Measurements from ENCODE around the gene UGT2A2. TPM values are rescaled to one million over a fixed set of nuclear protein-coding genes. Genes with fewer than 3 reads are reported as not detected.
"Not testable (repeated sequence)": the region's sequence is repeated elsewhere in the genome, so short reads cannot be mapped to it uniquely, and the experiment has no call there.

Gene UGT2A2
- not detected for polyA plus RNA-seq (ENCODE audit: insufficient read length in 4 of 4)

- DNase-seq (ENCODE audit: low read depth in 4 of 4, low spot score in 2 of 4), result no peak
Observed at GRCh38 chr4:69639542-69639941, at the start of gene UGT2A2. Gene UGT2A2, minus strand, starts transcription at chr4:69639642. Its CDS starts 2 bp downstream, at chr4:69639640.

GRCh38 chr4:69684804-69685203, 45.4 kb upstream of the UGT2A2 start:
- DNase-seq (ENCODE audit: low read depth in 4 of 4, low spot score in 2 of 4), result no peak

- no peak for DNase-seq (ENCODE audit: low read depth in 4 of 4, low spot score in 2 of 4)
Observed at GRCh38 chr4:69668680-69669079, 29.2 kb upstream of the UGT2A2 start.

- not testable (repeated sequence) for DNase-seq (ENCODE audit: low read depth in 4 of 4, low spot score in 2 of 4)
Observed at GRCh38 chr4:69664009-69664408, 24.6 kb upstream of the UGT2A2 start.

DNA sequence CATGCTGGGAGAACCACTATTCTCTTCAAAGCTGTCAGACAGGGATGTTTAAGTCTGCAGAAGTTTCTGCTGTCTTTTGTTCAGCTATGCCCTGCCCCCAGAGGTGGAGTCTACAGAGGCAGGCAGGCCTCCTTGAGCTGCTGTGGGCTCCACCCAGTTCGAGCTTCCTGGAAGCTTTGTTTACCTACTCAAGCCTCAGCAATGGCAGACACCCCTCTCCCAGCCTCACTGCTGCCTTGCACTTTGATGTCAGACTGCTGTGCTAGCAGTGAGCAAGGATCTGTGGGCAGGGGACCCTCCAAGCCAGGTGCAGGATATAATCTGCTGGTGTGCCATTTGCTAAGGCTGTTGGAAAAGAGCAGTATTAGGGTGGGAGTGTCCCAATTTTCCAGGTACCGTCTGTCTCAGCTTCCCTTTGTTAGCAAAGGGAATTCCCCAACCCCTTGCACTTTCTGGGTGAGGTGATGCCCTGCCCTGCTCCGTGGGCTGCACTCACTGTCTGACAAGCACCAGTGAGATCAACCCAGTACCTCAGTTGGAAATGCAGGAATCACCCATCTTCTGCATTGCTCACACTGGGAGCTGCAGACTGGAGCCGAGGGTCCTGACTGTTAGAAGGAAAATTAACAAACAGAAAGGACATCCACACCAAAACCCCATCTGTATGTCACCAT, 21.8 kb upstream of the UGT2A2 start:
- not testable (repeated sequence) for DNase-seq (ENCODE audit: low read depth in 4 of 4, low spot score in 2 of 4)

- no peak for DNase-seq (ENCODE audit: low read depth in 4 of 4, low spot score in 2 of 4)
Observed at GRCh38 chr4:69658133-69658532, 18.7 kb upstream of the UGT2A2 start.

- no peak for DNase-seq (ENCODE audit: low read depth in 4 of 4, low spot score in 2 of 4)
Observed at GRCh38 chr4:69656653-69657158, 17.3 kb upstream of the UGT2A2 start.

DNA sequence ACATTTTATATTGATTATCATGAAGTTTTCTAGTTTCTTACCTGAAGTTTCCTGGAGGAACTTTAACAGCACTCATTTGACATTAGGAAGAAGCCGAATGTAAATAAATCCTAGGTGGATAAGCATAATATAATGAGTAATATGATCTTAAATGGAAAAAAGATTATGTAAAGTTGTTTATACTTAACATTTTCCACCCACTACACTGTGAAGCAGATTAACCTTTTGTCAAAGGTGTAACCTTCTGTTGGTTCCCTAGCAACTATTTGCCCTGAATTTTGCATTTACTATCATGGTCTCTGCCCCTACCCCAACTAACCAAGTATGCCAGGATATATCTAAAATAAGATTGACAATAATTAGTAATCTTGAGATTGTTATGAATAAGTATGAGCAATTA, 13.7 kb upstream of the UGT2A2 start, which contains the start of gene UGT2A1:
UGT2A1 (minus strand) TSS at position 101 of the 400 bp plus-strand sequence. CDS start 5,603 bp downstream, outside the sequence.
- no peak for DNase-seq (ENCODE audit: low read depth in 4 of 4, low spot score in 2 of 4)

- DNase-seq (ENCODE audit: low read depth in 4 of 4, low spot score in 2 of 4), result no peak
Observed at GRCh38 chr4:69650872-69651271, 11.4 kb upstream of the UGT2A2 start.

DNA sequence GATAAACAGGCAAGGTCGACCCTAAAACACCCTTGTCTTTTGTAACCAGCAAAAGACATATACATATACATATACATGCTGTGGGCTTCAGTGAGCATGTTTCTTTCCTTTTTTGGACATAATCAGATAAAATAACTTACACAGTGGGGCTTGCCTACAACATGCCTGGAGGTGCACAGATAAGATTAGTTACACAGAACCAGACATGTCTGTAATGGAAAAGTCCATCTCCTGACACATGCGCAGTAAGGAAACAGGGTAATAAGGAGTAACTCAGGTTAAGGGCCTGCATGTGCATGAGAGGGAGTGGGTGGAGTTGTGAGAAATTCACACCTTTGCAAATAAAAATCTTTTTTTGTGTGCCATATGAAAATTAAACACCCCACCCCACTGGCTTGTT, 10.2 kb upstream of the UGT2A2 start:
- DNase-seq (ENCODE audit: low read depth in 4 of 4, low spot score in 2 of 4), result no peak

GRCh38 chr4:69649207-69649606, 9.8 kb upstream of the UGT2A2 start:
- no peak for DNase-seq (ENCODE audit: low read depth in 4 of 4, low spot score in 2 of 4)

- no peak for DNase-seq (ENCODE audit: low read depth in 4 of 4, low spot score in 2 of 4)
Observed at GRCh38 chr4:69642961-69643360, 3.5 kb upstream of the UGT2A2 start.

DNA sequence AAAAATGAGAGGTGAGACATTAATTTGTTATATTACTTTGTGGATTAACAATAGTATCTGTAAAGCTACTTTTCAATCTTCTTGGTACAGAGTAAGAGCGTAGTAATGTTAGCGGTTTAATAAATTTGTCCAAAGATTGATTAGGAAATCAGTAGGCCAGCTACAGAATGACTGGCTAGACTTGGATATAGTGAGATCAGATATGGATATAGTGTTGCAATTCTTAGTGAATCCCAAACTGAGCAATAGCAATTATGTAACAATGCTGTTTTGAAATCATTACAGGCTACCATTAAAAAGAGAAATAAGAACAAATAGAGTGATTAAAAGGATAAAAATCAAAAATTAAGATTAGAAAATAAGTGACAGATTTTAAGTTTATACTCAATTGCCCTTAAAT, 847 bp upstream of the UGT2A2 start:
- DNase-seq (ENCODE audit: low read depth in 4 of 4, low spot score in 2 of 4), result no peak

- DNase-seq (ENCODE audit: low read depth in 4 of 4, low spot score in 2 of 4), result peak; percentile 0 to 37 (median 4)
Observed at GRCh38 chr4:69617083-69617694, 22.3 kb downstream of the UGT2A2 start.

DNA sequence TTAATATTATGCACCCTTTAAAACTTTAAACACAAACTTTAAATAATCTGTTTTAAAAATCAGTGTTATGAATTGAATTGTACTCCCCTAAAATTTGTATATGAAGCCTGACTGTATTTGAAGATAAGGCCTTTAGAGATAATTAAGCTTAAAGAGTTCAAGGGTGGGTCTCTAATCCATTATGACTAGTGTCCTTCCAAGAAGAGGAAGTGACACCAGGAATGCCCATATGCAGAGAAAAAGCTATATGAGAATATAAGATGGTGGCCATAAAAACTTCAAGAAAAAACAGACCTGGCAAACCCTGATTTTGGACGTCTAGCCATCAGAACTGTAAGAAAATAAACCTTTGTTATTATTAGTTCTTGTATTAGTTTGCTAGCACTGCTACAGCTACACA, 29.0 kb downstream of the UGT2A2 start:
- DNase-seq (ENCODE audit: low read depth in 4 of 4, low spot score in 2 of 4), result no peak

GRCh38 chr4:69601065-69601464, 38.4 kb downstream of the UGT2A2 start:
- DNase-seq (ENCODE audit: low read depth in 4 of 4, low spot score in 2 of 4), result no peak

DNA sequence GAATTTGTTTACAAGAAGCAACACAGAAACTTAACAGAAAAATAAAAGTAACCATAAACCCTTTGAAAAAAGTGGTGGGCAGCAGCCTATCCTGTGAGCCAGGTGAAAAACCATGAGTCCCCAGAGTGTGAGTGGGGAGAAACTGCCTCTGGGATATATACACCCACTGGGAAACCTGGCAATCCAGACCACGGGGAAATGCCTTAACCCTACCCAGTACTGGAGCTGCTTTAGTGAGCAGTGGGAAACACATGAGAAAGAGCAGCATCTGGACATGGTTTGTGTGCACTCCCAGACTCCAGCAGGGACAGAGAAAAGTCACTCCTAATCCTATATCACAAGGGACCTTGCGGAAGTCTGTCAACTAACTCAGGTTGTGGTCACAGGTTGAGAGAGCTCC, 39.4 kb downstream of the UGT2A2 start:
- DNase-seq (ENCODE audit: low read depth in 4 of 4, low spot score in 2 of 4), result no peak

DNA sequence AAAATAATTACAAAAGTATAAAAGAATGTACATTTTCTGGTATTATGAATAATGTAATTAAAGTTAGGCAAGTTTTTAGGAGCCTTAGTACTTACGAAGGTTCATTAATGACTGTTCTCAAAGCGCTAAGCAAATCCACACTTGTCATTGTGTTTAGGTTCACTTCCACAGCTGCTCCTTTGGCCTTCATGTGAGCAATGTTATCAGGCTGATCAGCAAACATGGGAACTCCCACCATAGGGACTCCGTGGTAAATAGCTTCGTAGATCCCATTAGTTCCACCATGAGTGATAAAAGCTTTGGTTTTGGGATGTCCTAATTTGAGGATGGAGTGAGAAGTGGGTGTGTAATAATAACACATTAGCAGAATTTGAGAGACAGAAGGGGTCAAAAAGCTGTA, 45.1 kb downstream of the UGT2A2 start:
- DNase-seq (ENCODE audit: low read depth in 4 of 4, low spot score in 2 of 4), result no peak

- DNase-seq (ENCODE audit: low read depth in 4 of 4, low spot score in 2 of 4), result no peak
Observed at GRCh38 chr4:69591364-69591763, 48.1 kb downstream of the UGT2A2 start.

GRCh38 chr4:69589884-69590283, 49.6 kb downstream of the UGT2A2 start:
- no peak for DNase-seq (ENCODE audit: low read depth in 4 of 4, low spot score in 2 of 4)

DNA sequence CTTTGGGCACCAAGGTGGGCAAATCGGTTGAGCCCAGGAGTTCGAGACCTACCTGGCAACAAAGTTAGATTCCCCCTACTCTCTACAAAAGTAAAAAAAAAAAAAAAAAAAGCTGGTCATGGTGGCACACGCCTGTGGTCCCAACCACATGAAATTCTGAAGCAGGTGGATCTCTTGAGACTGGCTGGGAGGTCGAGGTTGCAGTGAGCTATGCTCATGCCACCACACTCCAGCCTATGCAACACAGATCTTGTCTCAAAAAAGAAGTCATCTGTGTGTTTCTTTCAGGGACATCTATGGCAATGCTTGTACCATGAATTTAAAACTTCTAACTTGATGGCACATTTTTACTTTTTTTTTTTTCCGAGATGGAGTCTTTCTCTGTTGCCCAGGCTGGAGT, 55.3 kb downstream of the UGT2A2 start:
- no peak for DNase-seq (ENCODE audit: low read depth in 4 of 4, low spot score in 2 of 4)

- DNase-seq (ENCODE audit: low read depth in 4 of 4, low spot score in 2 of 4), result no peak
Observed at GRCh38 chr4:69583543-69583942, 55.9 kb downstream of the UGT2A2 start.

Measured in left renal cortex interstitium (tissue), 4 donors.